ENCODE measurements around the gene ITGB6. TPM values are rescaled to one million over a fixed set of nuclear protein-coding genes. Genes with fewer than 3 reads are reported as not detected.
"Not testable (repeated sequence)": the region's sequence is repeated elsewhere in the genome, so short reads cannot be mapped to it uniquely, and the experiment has no call there.

Gene ITGB6
- polyA plus RNA-seq, 2 of the 4 experiments (the other 2 are of a cell fraction), result 4.2 to 5.0 TPM

- TF ChIP-seq CHD4 (IDR thresholded peaks at IDR 0.05; ENCODE audit: borderline replicate concordance), result no peak
These were observed 5.7 kb downstream of the ITGB6 start (continued) for GRCh38 chr2:160194351-160194750.

- Histone ChIP-seq H3K4me2 (peak overlapping the region; percentile 61), H3K27ac (peak overlapping the region; percentile 66 to 83), H3K4me1 (peaks cover 13% of the 10 kb centered on the region)
- 43% methylated on average over 8 of the region's 11 CpGs for WGBS (ENCODE audit: missing lambda C conversion rate)
- ChIA-PET CTCF (interaction anchor here (0.9 to 1.4 kb wide), 4 partner anchors 12 to 813 kb away, joined by 3 to 6 read pairs (median 3); no protein-coding TSS in a partner anchor), POLR2A (interaction anchor here (1.3 kb wide), 1 partner anchor 24 kb away, joined by 3 read pairs; no protein-coding TSS in a partner anchor)
- H3K9me3 ChIP-seq, FAIRE-seq, H3K4me3 ChIP-seq: not testable (repeated sequence)
- peak in 1 of 2 experiments; percentile 60; a peak in 3 of 6 replicates for ATAC-seq
- DNase-seq (ENCODE audit: low read depth in 1 of 2, low spot score in 1 of 2), result peak in 1 of 2 experiments; percentile 49
These were observed 18.8 kb downstream of the ITGB6 start for GRCh38 chr2:160181146-160181836.

GRCh38 chr2:160180690-160181089, 19.4 kb downstream of the ITGB6 start:
- FAIRE-seq; ATAC-seq; H3K9me3 ChIP-seq; H3K4me3 ChIP-seq; DNase-seq (ENCODE audit: low read depth in 1 of 2, low spot score in 1 of 2): not testable (repeated sequence)
- Histone ChIP-seq H3K4me2 (peak overlapping the region; percentile 61), H3K27ac (peak overlapping the region; percentile 66 to 83; a peak in 5 of 6 replicates), H3K4me1 (peaks cover 13% of the 10 kb centered on the region)
- 90% methylated on average over 7 of the region's 7 CpGs for WGBS (ENCODE audit: missing lambda C conversion rate)
- ChIA-PET CTCF (interaction anchor here (0.7 to 1.4 kb wide), 5 partner anchors 12 to 814 kb away, joined by 3 to 6 read pairs (median 3); no protein-coding TSS in a partner anchor), POLR2A (interaction anchor here (1.3 kb wide), 1 partner anchor 25 kb away, joined by 3 read pairs; no protein-coding TSS in a partner anchor)

- FAIRE-seq, result no peak
- POLR2A ChIA-PET, result no interaction called here
- Histone ChIP-seq H3K4me2 (no peak overlapping the region), H3K4me1 (peaks cover 13% of the 10 kb centered on the region), H3K9me3 (no peaks in the 10 kb centered on the region), H3K27ac (peak overlapping the region in 1 of 2 experiments; percentile 83; a peak in 2 of 6 replicates), H3K4me3 (no peak overlapping the region)
- TF ChIP-seq EP300 (IDR thresholded peaks at IDR 0.05) (no peak), MAFK (IDR thresholded peaks at IDR 0.05; ENCODE audit: partially characterized antibody) (no peak), PBX3 (IDR thresholded peaks at IDR 0.05) (no peak), CHD4 (IDR thresholded peaks at IDR 0.05; ENCODE audit: borderline replicate concordance) (no peak), HOXA7 (CRISPR knock-in tag; IDR thresholded peaks at IDR 0.05) (no peak), MYC (IDR thresholded peaks at IDR 0.05; ENCODE audit: borderline replicate concordance, low read length) (no peak), PHF8 (IDR thresholded peaks at IDR 0.05; ENCODE audit: borderline replicate concordance, low read depth) (no peak), HOXB5 (CRISPR knock-in tag; IDR thresholded peaks at IDR 0.05) (no peak), ZNF302 (CRISPR knock-in tag; IDR thresholded peaks at IDR 0.05) (no peak), HOXB13 (CRISPR knock-in tag; IDR thresholded peaks at IDR 0.05; ENCODE audit: low read depth) (no peak), HEYL (CRISPR knock-in tag; IDR thresholded peaks at IDR 0.05) (no peak), KDM5A (IDR thresholded peaks at IDR 0.05) (no peak), CBX8 (IDR thresholded peaks at IDR 0.05) (no peak), MAX (IDR thresholded peaks at IDR 0.05) (no peak), SMC3 (IDR thresholded peaks at IDR 0.05) (no peak), RARB (CRISPR knock-in tag; IDR thresholded peaks at IDR 0.05) (no peak)
- no peak for ATAC-seq
- CTCF ChIA-PET, result interaction anchor here (0.7 to 1.4 kb wide), 4 partner anchors 11 to 90 kb away, joined by 3 to 6 read pairs (median 4); no protein-coding TSS in a partner anchor
- no peak for DNase-seq (ENCODE audit: low read depth in 1 of 2, low spot score in 1 of 2)
These were observed 19.9 kb downstream of the ITGB6 start for GRCh38 chr2:160180172-160180571.

All from A549 (cell line).